Measurements from ENCODE around the gene CFAP57.

Gene CFAP57

DNA sequence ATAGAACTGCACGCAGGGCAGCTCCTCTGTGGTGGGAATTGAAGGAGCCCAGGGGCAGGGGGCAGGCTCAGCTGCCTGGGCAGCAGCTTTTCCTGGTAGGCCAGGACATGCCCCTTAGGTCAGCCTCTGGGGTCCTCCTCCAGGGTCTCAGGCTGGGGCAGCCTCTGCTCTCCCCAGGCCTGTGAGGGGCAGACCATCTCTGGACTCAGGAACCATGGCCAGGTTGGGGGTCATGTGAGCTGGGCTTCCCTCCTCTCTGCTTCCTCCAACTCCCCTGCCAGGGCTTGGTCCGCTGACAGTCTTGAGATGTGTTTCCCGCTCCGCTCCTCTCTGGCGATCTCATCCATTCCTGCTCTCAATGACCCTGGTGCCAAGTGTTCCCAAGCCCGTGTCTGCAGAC is 107.5 kb downstream of the CFAP57 start:
- no peak for DNase-seq

DNA sequence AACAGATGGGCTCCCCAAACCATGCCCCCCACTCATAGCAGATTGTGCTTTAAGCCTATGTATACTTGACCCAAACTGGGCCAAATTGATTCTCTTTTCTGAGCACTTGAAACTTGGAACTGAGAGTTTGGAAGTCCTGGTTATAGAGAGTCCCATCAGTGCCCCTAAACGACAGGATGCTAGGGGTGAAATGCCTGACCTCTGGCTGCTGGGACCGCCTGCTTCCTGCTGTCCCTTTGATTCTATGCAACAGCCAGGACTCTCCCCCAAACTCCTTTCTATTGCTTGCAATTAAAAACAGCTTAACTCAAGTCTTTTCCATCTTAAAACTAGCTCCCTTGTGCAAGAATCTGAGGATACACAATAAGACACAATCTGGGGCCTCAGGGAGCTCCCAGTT is 108.6 kb downstream of the CFAP57 start:
- no peak for DNase-seq

DNA sequence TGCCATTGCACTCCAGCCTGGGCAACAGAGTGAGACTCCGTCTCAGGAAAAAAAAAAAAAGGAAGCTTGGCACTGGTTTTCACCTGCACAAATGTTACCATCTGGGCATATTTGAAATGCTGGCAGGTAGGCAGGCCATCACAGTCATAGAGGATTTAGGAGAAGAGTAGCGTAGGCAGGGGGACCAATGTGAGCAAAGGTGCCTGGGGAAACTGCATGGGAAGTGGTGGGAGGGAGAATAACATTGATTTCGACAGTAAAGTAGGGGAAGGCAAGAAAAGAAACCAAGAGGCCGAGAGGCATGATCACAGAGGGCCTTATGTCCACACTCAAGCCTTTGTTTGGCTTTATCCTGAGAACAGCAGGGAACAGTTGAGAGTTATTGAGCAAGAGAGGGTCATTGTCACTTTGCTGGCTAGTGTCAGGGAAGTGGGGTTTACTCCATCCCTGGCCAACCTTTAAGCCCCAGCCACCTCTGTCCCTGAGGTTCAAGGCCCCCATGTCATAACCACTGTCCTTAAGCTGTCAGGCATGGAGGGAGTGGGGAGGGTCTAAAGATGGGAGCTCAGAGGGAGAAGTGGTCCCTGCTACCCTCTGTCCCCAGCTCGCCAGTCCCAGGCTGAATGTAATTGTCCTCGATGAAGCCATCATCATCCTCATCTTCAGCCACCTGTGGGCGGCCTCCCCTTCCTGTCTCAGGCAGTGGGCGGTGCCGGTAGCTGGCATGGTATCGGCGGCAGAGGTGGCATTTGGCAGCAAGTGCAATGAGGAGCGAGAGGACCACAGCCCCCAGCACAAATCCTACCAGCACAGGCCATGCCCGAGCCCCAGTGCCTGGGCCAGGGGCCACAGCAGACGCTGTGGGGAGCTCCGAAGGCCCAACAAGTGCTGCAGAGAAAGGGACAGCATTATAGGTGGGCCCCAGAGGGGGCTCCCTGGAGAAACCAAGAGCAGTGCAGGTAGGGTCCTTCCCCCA is 110.4 kb downstream of the CFAP57 start:
- no peak for DNase-seq

- DNase-seq: no peak
These were observed 111.9 kb downstream of the CFAP57 start for GRCh38 chr1:43284065-43284464.

- no peak for DNase-seq
These were observed 112.5 kb downstream of the CFAP57 start for GRCh38 chr1:43284546-43285110.

GRCh38 chr1:43285269-43285990 is 113.3 kb downstream of the CFAP57 start, which contains the start of gene C1orf210:
Gene C1orf210, minus strand, starts transcription at chr1:43285581. Its CDS starts 2,311 bp downstream, at chr1:43283270.
- no peak for DNase-seq

DNA sequence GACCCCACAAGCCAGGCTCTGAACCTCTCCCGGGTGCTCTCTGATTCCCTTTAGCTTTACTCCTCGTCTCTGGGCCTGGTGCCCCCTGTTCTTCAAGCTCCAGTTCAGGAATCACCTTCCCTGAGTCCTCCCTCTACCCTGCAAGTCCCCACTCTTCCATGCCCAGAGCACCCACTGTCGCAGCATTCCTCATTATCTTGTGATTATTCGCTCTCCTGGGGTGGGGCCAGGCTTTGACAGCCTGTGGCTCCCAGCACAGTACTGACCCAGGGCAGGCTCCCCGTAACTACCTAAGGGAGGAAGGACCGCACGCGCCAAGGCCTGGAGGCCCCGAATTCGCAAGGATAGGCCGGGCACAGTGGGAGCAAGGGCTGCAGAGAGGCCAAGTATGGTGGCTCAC is 114.0 kb downstream of the CFAP57 start:
- no peak for DNase-seq

GRCh38 chr1:43286533-43286932 is 114.4 kb downstream of the CFAP57 start:
- no peak for DNase-seq

GRCh38 chr1:43288058-43288784 is 116.1 kb downstream of the CFAP57 start:
- DNase-seq: no peak

DNA sequence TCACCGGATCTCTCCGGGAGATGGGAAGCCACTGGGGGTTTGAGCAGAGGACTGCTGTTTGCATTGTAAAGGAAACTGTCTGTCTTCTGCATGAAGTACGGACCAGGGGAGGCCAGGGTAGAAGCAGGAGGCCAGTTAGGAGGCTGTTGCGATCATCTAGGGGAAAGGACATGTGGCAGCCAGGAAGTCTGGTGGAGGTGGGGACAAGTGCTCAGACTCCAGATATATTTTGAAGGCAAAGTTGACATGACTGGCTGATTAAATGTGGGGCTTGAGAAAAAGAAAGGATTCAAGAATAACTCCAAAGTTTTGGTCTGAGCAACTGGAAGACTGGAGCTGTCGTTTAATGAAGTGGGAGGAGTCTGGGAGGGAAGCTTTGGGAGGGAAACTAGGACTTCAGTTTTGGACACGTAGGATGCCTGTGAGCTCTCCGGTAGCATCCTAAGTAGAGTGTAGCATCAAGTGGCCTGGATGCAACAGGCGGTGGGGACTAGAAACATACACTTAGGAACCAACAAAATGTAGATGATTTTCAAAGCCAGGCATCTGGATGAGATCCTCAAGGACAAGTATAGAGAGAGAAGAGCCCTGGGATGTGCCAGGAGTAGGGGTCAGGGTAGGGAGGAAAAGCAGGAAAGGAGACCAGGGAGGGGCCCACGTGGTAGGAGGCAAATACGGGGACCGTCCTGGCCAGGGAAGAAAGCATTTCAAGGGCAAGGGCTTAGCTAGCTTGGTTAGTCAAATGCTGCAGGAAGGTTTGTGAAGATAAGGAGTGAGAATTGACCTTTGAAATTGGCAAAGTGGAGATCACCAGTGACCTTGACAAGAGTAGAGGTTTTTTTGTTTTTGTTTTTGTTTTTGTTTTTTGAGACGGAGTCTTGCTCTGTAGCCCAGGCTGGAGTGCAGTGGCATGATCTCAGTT is 116.9 kb downstream of the CFAP57 start:
- DNase-seq: no peak

DNA sequence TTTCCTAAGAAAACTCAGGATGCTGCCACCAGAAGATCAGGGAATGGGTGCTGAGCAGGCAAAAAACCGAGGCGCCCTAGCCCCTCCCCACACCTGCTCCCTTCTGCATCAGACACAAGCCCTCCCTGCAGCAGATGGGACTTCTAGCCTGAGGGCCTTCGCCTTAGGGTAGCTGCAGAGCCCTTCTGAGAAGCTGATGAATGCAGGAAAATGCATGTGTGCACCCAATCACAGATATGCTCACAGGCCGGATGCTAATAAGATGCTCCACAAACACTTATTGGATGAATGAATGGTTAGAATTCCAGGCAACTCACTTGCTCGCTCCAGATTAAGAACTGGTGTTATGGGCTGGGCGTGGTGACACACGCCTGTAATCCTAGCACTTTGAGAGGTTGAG is 120.1 kb downstream of the CFAP57 start:
- no peak for DNase-seq

DNA sequence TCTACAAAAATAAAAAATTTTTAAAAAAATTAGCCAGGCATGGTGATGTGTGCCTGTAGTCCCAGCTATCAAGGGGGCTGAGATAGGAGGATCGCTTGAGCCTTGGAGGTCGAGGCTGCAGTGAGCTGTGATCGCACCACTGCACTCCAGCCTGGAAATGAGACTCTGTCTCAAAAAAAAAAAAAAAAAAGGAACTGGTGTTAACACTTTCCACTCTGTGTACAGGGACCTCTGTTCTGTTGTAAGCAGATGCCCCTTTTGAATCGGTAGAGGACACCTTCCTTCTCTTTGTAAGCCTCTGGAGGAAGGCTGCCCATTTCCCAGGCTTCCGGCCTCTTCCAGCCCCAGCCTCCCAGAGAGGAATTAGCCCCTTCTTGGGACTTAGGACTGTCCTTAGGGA is 120.5 kb downstream of the CFAP57 start:
- no peak for DNase-seq

DNA sequence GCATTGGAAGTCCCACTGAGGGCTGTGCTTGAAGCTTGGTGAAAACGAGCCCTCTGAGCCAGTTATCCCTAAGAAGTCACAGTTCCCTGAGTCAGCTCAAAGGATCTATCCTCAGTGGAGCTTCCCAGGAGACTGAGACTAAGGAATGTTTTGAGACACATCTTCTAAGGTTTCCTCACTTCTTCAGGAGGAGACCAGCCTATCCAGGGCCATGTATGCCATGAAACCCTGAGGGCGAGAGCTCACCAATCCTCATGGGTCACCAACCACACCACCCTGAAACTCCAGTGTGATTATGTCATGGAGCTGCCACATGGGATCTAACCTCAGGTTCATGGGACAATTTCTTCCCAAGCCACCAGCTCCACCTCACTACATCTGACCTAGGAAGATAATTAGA is 121.0 kb downstream of the CFAP57 start:
- DNase-seq: no peak

DNA sequence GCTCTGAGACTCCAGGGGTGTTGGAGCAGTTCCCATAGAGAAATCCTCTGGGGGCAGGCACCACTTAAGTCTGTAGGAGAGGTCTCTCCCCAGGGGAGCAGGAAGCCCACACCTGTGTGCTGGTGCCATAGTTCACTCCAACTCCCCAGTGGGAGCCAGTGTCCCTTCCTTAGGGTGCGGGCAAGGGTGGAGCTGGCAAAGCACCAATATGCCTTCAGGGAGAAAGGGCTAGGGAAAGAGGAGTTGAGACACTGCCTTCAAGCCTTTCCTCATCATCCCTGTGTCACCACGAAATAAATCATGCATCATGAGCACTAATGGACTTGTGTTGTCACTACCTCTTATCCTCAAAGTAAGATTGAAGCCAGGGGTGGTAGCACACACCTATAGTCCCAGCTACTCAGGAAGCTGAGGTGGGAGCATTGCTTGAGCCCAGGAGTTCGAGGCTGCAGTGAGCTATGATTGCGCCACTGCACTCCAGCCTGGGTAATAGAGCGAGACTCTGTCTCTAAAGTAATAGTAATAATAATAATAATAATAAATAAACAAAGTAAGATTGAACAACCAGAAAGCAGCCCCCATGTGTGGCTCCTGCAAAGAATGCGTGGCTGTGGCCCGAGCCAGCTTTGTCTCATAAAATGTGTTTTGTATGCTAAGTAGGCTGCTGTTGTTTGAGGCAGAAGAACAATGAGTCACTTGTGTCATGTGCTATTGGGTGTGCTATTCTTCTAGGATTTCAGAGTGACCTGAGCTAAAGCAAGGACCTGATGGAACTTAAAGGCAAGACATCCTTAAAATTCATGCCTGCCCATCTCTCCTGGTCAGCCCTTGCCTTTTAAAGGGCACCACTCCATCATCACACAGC is 122.0 kb downstream of the CFAP57 start:
- DNase-seq: no peak

GRCh38 chr1:43294761-43295160 is 122.6 kb downstream of the CFAP57 start:
- DNase-seq: no peak

DNA sequence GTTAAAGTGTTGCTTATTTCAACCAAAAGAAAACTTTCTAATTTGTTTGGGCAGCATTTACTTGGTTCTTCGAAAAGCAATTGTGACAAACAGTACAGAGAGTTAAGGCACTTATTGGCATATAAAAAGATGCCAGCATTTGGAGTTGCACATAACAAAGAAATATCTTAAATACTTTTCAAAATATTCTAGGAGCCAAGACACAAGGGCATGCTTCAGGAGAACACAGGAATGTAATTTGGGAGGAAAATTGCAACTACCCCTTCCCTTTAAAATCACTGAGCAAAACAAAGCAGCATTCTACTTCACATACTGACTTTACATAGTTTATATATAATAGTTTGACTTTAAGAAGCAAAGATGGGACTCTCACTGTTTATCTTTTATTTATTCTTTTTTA is 124.1 kb downstream of the CFAP57 start:
- DNase-seq: no peak

DNA sequence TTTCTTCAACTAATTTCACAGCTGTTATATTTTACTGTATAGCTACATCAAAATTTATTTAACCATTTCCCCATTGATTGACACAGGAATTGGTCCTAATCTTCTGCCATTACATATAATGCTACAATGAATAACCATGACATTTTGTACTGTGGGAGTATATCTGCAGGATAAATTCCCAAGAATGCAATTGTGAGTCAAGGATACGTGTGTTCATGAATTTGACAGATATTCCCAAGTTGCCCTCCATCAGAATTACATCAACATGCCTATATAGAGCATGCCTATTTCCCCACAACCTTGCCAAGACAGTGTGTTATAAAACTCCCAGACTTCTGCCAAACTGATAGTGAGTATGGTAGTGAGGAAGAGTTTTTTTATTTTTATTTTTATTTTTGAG is 125.9 kb downstream of the CFAP57 start:
- DNase-seq: no peak

DNA sequence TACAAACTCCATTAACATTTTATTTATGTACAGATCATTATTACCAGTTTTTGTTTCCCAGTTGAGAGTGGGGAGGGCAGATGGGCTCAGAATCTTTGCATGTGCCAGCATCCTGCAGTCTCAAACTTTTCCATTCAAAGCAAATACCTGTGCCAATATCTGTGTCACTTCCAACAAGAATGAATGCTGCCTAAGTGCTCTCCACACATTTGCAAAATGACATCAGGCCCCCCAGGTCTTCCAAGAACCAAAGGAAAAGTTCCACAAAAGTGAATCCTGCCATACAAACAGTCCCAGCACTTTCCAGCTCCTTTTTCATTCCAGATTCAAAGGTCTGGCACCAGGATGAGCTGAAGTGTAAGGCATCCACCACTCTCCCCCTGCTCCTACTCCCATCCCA is 127.0 kb downstream of the CFAP57 start:
- no peak for DNase-seq

DNA sequence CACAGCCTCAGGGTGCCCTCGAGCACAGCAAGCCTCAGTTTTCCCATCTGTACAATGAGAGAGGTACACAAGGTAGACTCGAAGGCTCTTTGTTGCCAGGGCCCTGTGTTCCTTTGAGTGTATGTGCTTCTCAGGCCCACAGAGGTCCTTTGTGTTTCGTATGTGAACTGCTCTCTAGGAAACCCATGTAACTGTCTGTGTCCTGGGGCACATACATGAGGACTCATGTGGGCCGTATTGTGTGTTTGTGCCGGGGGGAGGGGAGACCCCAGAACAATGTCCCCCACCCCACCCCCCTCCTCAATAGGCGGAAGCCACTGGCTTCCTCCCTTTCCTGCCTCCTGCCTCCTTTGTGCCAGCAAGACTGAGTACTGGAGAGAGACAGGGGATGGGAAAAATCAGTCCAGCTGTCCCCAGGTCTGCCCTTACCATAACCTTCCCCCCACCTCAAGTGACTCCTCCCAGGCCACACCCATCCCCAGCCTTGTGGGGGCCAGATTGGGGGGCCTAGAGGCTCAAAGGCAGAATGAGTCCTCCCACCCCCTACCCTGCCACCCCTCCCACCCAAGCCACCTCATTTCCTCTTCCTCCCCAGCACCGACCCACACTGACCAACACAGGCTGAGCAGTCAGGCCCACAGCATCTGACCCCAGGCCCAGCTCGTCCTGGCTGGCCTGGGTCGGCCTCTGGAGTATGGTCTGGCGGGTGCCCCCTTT is 128.4 kb downstream of the CFAP57 start, which contains the start of gene TIE1:
TIE1 (plus strand) TSS at position 605 of the 717 bp plus-strand sequence; CDS start at position 695, 90 bp downstream.
- DNase-seq: no peak

DNA sequence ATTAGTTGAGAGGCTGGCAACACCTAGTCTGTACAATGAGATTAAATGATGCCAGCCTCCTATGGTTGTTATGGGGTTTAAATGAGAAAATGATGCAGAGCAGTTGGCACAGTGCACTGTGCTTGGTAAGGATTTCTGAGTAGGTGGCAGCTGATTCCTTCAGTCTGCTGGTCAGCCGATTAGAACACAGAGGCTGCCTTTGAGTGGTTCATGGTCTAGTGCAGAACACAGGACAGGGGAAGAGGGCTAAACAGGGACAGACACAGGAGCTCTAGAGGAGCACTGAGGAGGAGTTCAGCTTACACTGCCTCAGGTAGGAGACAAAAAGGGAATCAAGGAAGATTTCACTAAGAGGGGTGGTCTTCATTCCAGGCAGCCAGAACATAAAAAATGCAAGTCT is 130.1 kb downstream of the CFAP57 start:
- no peak for DNase-seq

All from activated naive CD4-positive, alpha-beta T cell treated with anti-CD3 and anti-CD28 coated beads, Interleukin-2, amount 50 U/mL, for 16 hours (primary cell).